Measurements from ENCODE around the gene AP2B1. TPM values are rescaled to one million over a fixed set of nuclear protein-coding genes. Genes with fewer than 3 reads are reported as not detected.

AP2B1 gene
- total and polyA plus RNA-seq, 10 donors: 16.7 to 144 (median 90.7) TPM

DNA sequence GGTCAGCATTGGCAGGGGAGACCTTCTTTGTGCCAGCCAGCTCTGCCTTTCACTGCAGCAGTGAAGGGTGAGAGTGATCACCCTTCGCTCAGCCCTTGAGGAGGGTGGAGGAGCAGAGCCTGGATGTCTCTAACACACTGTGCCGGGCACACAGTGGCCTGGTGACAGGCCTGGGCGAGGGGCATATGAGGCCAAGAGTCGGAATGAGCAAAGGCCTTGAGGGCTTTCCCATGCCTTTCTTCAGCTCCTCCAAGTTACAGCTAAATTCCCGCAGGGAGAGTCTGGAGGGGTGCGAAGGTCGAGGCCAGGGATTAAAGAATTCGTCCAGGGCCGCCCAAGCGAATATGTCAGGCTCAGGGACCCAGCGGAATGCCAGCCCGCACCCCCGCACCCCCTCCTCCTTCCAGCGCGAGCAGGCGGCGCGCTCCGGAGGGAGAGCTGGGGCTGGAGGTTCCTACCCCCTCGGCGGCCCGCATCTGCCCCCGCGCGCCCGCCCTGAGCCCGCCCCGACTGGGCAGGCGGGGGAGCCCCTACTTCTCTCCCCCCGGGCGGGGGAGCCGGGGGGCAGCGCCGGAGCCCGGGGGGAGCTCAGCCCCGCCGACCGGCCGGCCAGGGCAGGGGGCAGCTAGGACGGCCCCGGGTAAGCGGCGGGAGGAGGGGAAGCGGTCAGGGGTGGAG, 144.3 kb downstream of the AP2B1 start, which contains the start of gene RASL10B:
Gene RASL10B, plus strand, starts transcription at position 401 of the 678 bp plus-strand sequence. CDS start 3,546 bp downstream, outside the sequence.
- Histone ChIP-seq H3K27me3 (replicated peaks in 1 of 7) (peaks cover 0 to 18% (median 0%) of the 10 kb centered on the region in 7 donors), H3K9me3 (no peaks in the 10 kb centered on the region), H3K4me3 (peak within 1 kb of the TSS; percentile 19 to 68 (median 45)), H3K4me1 (peaks cover 5 to 26% (median 10%) of the 10 kb centered on the region in 6 donors), H3K36me3 (peaks cover 0 to 29% (median 10%) of the 10 kb centered on the region in 6 donors), H3K27ac (no peak within 1 kb of the TSS)
- WGBS, 5 donors: 6 to 37% (median 11%) methylated on average over 5 to 44 of the region's 44 CpGs
- DNase-seq: no peak
- peak in 1 of 3 donors; percentile 59 for TF ChIP-seq POLR2AphosphoS5 (IDR thresholded peaks at IDR 0.05)
- TF ChIP-seq, protein P1, sequence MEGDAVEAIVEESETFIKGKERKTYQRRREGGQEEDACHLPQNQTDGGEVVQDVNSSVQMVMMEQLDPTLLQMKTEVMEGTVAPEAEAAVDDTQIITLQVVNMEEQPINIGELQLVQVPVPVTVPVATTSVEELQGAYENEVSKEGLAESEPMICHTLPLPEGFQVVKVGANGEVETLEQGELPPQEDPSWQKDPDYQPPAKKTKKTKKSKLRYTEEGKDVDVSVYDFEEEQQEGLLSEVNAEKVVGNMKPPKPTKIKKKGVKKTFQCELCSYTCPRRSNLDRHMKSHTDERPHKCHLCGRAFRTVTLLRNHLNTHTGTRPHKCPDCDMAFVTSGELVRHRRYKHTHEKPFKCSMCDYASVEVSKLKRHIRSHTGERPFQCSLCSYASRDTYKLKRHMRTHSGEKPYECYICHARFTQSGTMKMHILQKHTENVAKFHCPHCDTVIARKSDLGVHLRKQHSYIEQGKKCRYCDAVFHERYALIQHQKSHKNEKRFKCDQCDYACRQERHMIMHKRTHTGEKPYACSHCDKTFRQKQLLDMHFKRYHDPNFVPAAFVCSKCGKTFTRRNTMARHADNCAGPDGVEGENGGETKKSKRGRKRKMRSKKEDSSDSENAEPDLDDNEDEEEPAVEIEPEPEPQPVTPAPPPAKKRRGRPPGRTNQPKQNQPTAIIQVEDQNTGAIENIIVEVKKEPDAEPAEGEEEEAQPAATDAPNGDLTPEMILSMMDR (IDR thresholded peaks at IDR 0.05 in 8 of 11, conservative IDR thresholded peaks at IDR 0.05 in 3 of 11): no peak
- intact Hi-C loops (cut with DNase I; ENCODE audit: low total_unique reads): no loop called here

DNA sequence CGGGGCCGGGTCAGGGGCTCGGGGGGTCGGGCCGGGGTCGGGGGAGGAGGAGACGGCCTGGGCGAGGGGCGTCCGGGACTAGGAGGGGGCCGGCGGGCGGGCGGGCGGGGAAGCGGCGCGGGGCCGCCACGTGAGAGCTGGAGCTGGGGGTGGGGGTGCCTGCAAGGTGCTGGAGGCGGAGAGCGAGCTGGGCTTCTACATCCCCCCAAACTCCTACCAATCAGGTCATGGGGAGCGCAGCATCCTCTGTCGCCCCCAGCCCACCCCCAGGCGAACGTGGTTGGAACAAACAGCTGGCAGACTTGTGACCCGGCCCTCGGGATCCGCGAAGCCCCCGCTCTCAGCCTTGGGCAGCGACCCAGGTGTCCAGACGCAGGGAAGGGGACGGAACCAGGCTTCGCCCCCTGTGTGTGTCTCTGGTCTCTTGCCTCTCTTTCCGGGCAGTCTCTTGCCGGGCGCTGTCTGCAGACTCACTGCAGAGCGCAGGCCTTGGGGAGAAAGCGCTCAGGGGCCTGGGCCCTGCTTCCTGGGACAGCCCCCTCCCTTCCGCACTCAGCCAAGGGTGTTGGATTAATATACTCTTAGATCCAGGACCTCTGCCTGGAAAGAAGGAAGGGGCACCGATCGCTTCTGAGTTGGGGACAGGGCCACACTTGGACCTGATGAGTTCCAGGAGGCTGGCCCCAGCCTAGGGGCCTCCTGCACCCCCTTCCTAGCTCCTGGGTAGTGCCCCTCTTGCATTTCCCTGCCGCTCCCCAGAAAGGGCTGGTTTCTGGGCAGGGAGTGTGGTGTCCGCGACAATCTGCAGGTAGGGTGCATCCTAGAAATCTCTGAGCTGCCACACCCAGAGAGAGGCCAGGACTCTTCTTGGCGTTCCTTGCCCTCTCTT, 145.0 kb downstream of the AP2B1 start:
- Histone ChIP-seq H3K4me3 (peak overlapping the region in 7 of 8 donors; percentile 29 to 68 (median 45)), H3K36me3 (peaks cover 0 to 22% (median 3%) of the 10 kb centered on the region in 6 donors), H3K27ac (no peak overlapping the region), H3K9me3 (no peaks in the 10 kb centered on the region), H3K27me3 (replicated peaks in 1 of 7) (peaks cover 0 to 18% (median 0%) of the 10 kb centered on the region in 7 donors), H3K4me1 (peaks cover 5 to 26% (median 10%) of the 10 kb centered on the region in 6 donors)
- TF ChIP-seq, protein P1 (IDR thresholded peaks at IDR 0.05 in 8 of 11, conservative IDR thresholded peaks at IDR 0.05 in 3 of 11): no peak
- TF ChIP-seq POLR2AphosphoS5 (IDR thresholded peaks at IDR 0.05): no peak
- TF ChIP-seq POLR2A (IDR thresholded peaks at IDR 0.05): no peak
- 29 to 95% (median 34%) methylated on average over 6 to 44 of the region's 47 CpGs for WGBS, 5 donors
- intact Hi-C loops (cut with DNase I; ENCODE audit: low total_unique reads): no loop called here
- DNase-seq: no peak

DNA sequence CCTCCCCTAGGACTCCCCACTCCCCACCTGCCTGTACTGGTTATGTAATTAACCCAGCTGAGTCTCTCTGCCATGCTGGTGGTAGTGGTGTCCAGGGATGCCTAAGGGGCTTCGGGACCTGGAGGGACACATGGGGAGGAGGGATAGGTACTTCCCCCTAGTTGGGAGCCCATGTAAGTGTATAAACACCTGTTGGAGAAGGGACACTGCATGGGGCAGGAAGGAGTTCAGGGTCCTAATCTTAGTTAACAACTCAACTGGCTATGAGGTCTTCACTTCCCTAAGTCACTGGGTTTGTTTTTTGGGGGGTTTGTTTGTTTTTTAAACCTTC, 145.6 kb downstream of the AP2B1 start:
- Histone ChIP-seq H3K27me3 (replicated peaks in 1 of 7) (peaks cover 0 to 18% (median 0%) of the 10 kb centered on the region in 7 donors), H3K4me1 (peaks cover 5 to 26% (median 10%) of the 10 kb centered on the region in 6 donors), H3K36me3 (peaks cover 0 to 15% (median under 1%) of the 10 kb centered on the region in 6 donors), H3K4me3 (no peak overlapping the region), H3K27ac (no peak overlapping the region), H3K9me3 (no peaks in the 10 kb centered on the region)
- DNase-seq: no peak
- 73 to 100% (median 88%) methylated on average over 1 of the region's 1 CpG for WGBS, 5 donors
- no peak for TF ChIP-seq POLR2A (IDR thresholded peaks at IDR 0.05)
- TF ChIP-seq, protein P1 (IDR thresholded peaks at IDR 0.05 in 8 of 11, conservative IDR thresholded peaks at IDR 0.05 in 3 of 11): no peak
- no peak for TF ChIP-seq POLR2AphosphoS5 (IDR thresholded peaks at IDR 0.05)
- intact Hi-C loops (cut with DNase I; ENCODE audit: low total_unique reads): no loop called here

Measured in spleen (tissue), 11 donors.